CD4-positive, alpha-beta T cell treated with Interleukin-6 at 100 ng/mL for 8 hours (primary cell): ENCODE data around the gene UNC13C.

ENCODE experiments used
- DNase-seq: peaks from one replicate; pipeline ENCODE4 v3.0.0-alpha.2; 2020; ENCODE audit warnings: mixed read lengths, low spot score

UNC13C gene

GRCh38 chr15:54481819-54482218 is 503.6 kb downstream of the UNC13C start:
- DNase-seq: no peak

GRCh38 chr15:54482251-54482650 is 504.0 kb downstream of the UNC13C start:
- DNase-seq: no peak

GRCh38 chr15:54500330-54500729 is 522.1 kb downstream of the UNC13C start:
- DNase-seq: no peak

- DNase-seq: no peak
Observed at GRCh38 chr15:54502416-54503075, 524.3 kb downstream of the UNC13C start.

GRCh38 chr15:54504695-54505094 is 526.5 kb downstream of the UNC13C start:
- no peak for DNase-seq

GRCh38 chr15:54506977-54507524 is 528.8 kb downstream of the UNC13C start:
- no peak for DNase-seq

- no peak for DNase-seq
Observed at GRCh38 chr15:54514601-54515000, 536.4 kb downstream of the UNC13C start.

GRCh38 chr15:54515664-54516582 is 537.7 kb downstream of the UNC13C start:
- DNase-seq: no peak

- DNase-seq: no peak
Observed at GRCh38 chr15:54517366-54517765, 539.1 kb downstream of the UNC13C start.

GRCh38 chr15:54518156-54518882 is 540.1 kb downstream of the UNC13C start:
- no peak for DNase-seq

GRCh38 chr15:54519577-54519976 is 541.3 kb downstream of the UNC13C start:
- DNase-seq: peak; percentile 1

- no peak for DNase-seq
Observed at GRCh38 chr15:54520616-54521015, 542.4 kb downstream of the UNC13C start.

GRCh38 chr15:54521206-54521605 is 543.0 kb downstream of the UNC13C start:
- no peak for DNase-seq

GRCh38 chr15:54528021-54528420 is 549.8 kb downstream of the UNC13C start:
- no peak for DNase-seq

GRCh38 chr15:54540721-54541120 is 562.5 kb downstream of the UNC13C start:
- DNase-seq: no peak

GRCh38 chr15:54547491-54547890 is 569.2 kb downstream of the UNC13C start:
- no peak for DNase-seq

GRCh38 chr15:54550954-54551353 is 572.7 kb downstream of the UNC13C start:
- DNase-seq: no peak

- DNase-seq: no peak
Observed at GRCh38 chr15:54556231-54556630, 578.0 kb downstream of the UNC13C start.

GRCh38 chr15:54559405-54560069 is 581.3 kb downstream of the UNC13C start:
- no peak for DNase-seq

GRCh38 chr15:54560417-54560816 is 582.2 kb downstream of the UNC13C start:
- DNase-seq: no peak

GRCh38 chr15:54564166-54564565 is 585.9 kb downstream of the UNC13C start:
- DNase-seq: no peak

GRCh38 chr15:54566654-54567053 is 588.4 kb downstream of the UNC13C start:
- DNase-seq: no peak
